Motor neuron (in vitro differentiated cells): ENCODE results near the gene GEMIN4. TPM values are rescaled to one million over a fixed set of nuclear protein-coding genes. Genes with fewer than 3 reads are reported as not detected.

Experiments
- ATAC-seq, 8 experiments: fragments of 200-7000 bp; cut with Tn5 transposase; replicated peaks in 6 of 8; 2 replicates each; pipeline ENCODE4 v1.8.0; 2021; ENCODE audit warnings: mild to moderate bottlenecking in 8 of 8, moderate library complexity in 8 of 8
- H3K27ac ChIP-seq, 2 donors: fragments of 250-450 bp; sonication (Bioruptor Pico); 2 replicates each; pipeline ENCODE4 v1.9.0; 2021; ENCODE audit warnings: antibody characterized with exemption in 2 of 2, mild to moderate bottlenecking in 2 of 2, moderate library complexity in 1 of 2
- H3K4me1 ChIP-seq, 2 donors: fragments of 250-450 bp; sonication (Bioruptor Pico); replicated peaks in 1 of 2; 2 replicates each; pipeline ENCODE4 v1.6.1; 2021; ENCODE audit warnings: antibody characterized with exemption in 2 of 2, mild to moderate bottlenecking in 2 of 2, moderate library complexity in 1 of 2
- H3K4me3 ChIP-seq, 5 donors: fragments of 250-450 bp; sonication (Bioruptor Pico); 2 replicates each; pipeline ENCODE4 v1.9.0; 2021; ENCODE audit warnings: antibody characterized with exemption in 5 of 5, mild to moderate bottlenecking in 5 of 5, moderate library complexity in 4 of 5
- WGBS, 10 experiments: fragments of 450-650 bp; shearing (Covaris generic); methylation state at CpG; one replicate each; pipeline ENCODE4 v1.0.0; 2022; 5-methylcytosine and 5-hydroxymethylcytosine counted together
- in situ Hi-C, 9 experiments: fragments of 400-800 bp; cut with MboI; loops; one replicate each; pipeline ENCODE4 v1.15.0; 2021; ENCODE audit warnings: low sequenced_read_pairs in 9 of 9, low pct_unique_long_range_greater_than_20kb in 2 of 9; ENCODE audit not compliant: unreplicated experiment in 9 of 9
- total RNA-seq, 8 experiments: library from RNA; unstranded; fragments of 300-600 nt; gene quantifications; 2 replicates each; pipeline versions ENCODE4 v1.2.3 to v1.2.4, GENCODE V29; 2022

The GEMIN4 gene
- total RNA-seq, 8 experiments from 2014 or later = 8.6 to 27.9 (median 12.6) TPM

DNA sequence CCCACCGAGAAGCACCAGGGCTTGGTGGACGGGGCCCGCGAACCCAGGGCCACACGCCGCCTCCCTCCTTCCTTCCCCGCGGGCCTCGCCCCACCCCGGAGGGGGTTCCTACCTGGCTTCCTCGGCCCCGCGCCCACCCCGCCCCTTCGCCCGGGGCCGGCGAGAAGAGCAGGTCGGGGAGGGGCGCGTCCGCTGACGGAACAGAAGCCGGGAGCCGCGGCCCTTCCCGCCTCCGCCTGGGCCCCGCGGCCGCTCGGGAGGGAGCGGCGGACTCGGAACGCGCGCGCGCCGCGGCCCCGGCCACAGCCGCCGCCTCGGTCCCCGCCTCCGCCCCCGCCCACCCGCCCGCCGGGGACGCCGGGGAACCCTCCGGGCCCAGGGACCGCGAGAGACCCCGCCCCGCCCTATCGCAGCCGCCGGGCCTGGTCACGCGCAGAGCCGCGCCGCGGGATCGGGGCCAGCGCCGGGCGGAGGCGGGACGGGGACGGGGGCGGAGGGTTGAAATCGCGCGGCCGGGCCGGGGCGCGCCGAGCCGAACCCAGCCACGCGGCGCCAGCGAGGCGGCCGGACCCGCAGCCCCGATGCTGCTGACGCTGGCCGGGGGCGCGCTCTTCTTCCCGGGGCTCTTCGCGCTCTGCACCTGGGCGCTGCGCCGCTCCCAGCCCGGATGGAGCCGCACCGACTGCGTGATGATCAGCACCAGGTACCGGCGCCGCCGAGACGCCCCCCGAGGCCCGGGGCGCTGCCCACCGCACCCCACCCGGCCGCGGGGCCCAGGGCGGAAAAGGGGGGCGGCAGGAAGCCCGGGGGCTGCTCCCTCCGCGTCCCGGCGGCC, 19.8 kb downstream of the GEMIN4 start, which contains the start of gene TLCD3A:
TLCD3A (plus strand) TSS at position 530 of the 835 bp plus-strand sequence; CDS start at position 582, 52 bp downstream.
- Histone ChIP-seq H3K4me3 (peak within 1 kb of the TSS; percentile 68 to 92 (median 82)), H3K27ac (peak within 1 kb of the TSS; percentile 73 to 84), H3K4me1 (peaks cover 6 to 7% of the 10 kb centered on the region in 2 donors)
- WGBS, 10 experiments = no CpG with 5 or more reads among the region's 126 CpGs
- in situ Hi-C loops = no loop called here
- ATAC-seq = peak; percentile 75 to 87 (median 84)

DNA sequence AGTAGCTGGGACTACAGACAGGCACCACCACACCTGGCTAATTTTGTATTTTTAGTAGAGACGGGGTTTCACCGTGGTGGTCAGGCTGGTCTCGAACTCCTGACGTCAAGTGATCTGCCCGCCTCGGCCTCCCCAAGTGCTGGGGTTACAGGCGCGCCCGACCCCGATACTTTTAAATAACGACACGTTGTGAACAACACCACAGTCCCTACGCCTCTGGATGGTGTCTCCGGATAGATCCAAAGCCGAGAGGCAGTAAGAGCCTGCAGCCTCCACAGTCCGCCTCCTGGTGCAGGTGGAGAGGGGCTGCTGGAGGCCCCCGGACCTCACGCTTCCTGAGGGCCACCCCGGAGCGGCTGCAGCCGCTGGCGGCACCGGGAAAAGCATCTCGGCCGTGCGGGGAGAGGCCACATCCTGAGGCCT, 20.4 kb downstream of the GEMIN4 start:
- peak overlapping the region; percentile 73 to 84 for H3K27ac ChIP-seq
- 0 to 18% (median 0%) methylated on average over 3 to 5 of the region's 26 CpGs; no CpG with 5 or more reads in 7 of the 10 experiments for WGBS, 10 experiments
- H3K4me1 ChIP-seq = peaks cover 6 to 7% of the 10 kb centered on the region in 2 donors
- in situ Hi-C loops = no loop called here
- ATAC-seq = no peak
- peak overlapping the region; percentile 68 to 92 (median 82) for H3K4me3 ChIP-seq

- WGBS, 10 experiments = 78 to 100% (median 92%) methylated on average over 1 to 5 of the region's 5 CpGs
- H3K27ac ChIP-seq = no peak overlapping the region
- H3K4me3 ChIP-seq = no peak overlapping the region
- in situ Hi-C loops = no loop called here
- H3K4me1 ChIP-seq = peaks cover 3 to 9% of the 10 kb centered on the region in 2 donors
- ATAC-seq = no peak
Observed at GRCh38 chr17:728911-729310, 23.2 kb downstream of the GEMIN4 start.

DNA sequence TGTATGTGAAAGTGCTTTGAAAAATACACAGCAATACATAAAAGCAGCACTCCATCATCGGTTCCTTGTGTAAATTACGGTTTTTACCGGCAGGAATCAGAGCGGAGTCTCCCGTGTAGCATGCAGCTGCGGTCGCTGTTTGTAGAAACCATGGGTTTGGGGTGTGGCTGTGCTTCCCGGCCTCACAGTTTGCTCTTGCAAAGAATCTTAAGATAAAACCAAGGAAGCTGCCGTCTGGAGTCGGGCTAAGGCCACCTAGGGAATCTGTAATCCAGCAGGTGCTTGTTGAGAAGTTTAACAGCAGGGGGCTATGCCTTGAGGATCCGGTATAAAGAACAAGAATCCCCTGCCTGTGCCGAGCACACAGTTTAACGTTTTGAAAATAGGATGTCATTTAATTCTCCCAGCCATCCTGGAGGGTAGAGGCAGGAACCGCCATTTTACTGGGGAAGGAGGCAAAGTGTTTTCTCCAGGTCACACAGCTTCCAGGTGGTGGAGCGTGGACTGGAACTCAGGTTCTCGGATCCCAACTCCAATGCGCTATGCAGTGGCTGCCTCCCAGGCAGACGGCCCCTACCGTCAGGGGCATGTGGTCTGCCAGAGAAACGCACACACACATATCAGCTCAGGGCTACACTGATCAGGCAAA, 25.7 kb downstream of the GEMIN4 start:
- Histone ChIP-seq H3K27ac (no peak overlapping the region), H3K4me3 (no peak overlapping the region), H3K4me1 (peaks cover 0 to 4% of the 10 kb centered on the region in 2 donors)
- in situ Hi-C loops = no loop called here
- WGBS, 10 experiments = 25 to 88% (median 43%) methylated on average over 2 to 12 of the region's 20 CpGs; no CpG with 5 or more reads in 1 of the 10 experiments
- peak in 1 of 8 experiments; percentile 21 for ATAC-seq

DNA sequence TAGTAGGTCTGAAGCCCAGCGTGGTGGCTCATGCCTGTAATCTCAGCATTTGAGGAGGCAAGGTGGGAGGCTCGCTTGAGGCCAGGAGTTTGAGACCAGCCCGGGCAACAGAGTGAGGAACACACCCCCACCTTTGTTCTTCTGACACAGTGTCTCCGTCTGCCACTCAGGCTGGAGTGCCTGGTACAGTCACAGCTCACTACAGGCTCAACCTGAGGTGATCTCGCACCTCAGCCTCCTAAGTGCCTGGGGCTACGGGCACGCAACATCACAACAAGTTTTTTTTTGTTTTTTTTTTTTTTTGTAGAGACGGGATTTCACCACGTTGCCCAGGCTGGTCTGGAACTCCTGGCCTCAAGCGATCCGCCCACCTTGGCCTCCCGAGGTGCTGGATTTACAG, 26.3 kb downstream of the GEMIN4 start:
- peaks cover 0 to 4% of the 10 kb centered on the region in 2 donors for H3K4me1 ChIP-seq
- ATAC-seq = no peak
- in situ Hi-C loops = no loop called here
- no peak overlapping the region for H3K4me3 ChIP-seq
- WGBS, 10 experiments = 72 to 100% (median 79%) methylated on average over 1 to 10 of the region's 12 CpGs; no CpG with 5 or more reads in 4 of the 10 experiments
- H3K27ac ChIP-seq = no peak overlapping the region

DNA sequence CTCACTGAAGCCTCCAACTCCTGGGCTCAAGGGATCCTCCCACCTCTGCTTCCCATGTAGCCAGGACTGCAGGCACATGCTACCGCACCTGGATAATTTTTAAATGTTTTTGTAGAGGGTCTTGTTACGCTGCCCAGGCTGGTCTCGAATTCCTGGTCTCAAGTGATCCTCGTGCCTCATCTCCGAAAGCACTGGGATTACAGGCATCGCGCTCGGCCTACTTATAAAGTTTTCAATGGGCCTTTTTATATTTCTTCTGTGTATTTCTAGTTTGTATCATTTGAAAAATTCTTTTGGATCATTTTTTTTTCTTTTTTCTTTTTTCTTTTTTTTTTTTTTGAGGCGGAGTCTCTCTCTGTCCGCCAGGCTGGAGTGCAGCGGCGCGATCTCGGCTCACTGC, 27.0 kb downstream of the GEMIN4 start:
- Histone ChIP-seq H3K4me3 (no peak overlapping the region), H3K27ac (no peak overlapping the region), H3K4me1 (peaks cover 0 to 4% of the 10 kb centered on the region in 2 donors)
- 94 to 100% (median 99%) methylated on average over 2 to 14 of the region's 14 CpGs for WGBS, 10 experiments
- in situ Hi-C loops = no loop called here
- ATAC-seq = no peak

DNA sequence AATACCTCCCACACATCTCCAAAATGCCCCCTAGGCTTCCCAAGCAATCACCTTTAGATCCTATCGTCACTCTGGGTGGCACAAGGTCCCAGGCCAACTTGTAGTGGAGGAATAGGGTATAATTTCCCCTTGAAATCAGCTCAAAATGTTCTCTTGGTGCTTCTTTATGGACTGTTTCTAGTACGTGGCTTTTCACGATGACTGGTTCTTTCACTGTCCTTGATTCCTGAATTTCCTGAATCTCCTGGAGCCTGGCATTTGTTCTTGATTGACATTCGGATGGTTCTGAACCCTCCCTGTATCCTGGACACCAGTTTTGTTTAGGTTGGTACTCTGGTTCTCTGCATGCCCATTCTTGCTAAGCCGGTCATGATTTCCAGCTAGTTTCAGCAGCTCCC, 30.5 kb downstream of the GEMIN4 start:
- peaks cover 9 to 11% of the 10 kb centered on the region in 2 donors for H3K4me1 ChIP-seq
- no peak overlapping the region for H3K27ac ChIP-seq
- in situ Hi-C loops = no loop called here
- H3K4me3 ChIP-seq = no peak overlapping the region
- WGBS, 10 experiments = 60 to 96% (median 72%) methylated on average over 1 to 5 of the region's 5 CpGs; no CpG with 5 or more reads in 2 of the 10 experiments
- ATAC-seq = no peak

GRCh38 chr17:720706-721539, 31.1 kb downstream of the GEMIN4 start:
- 60 to 93% (median 81%) methylated on average over 3 to 13 of the region's 13 CpGs for WGBS, 10 experiments
- no peak for ATAC-seq
- in situ Hi-C loops = no loop called here
- no peak overlapping the region for H3K27ac ChIP-seq
- H3K4me1 ChIP-seq = peaks cover 6 to 16% of the 10 kb centered on the region in 2 donors
- H3K4me3 ChIP-seq = no peak overlapping the region

DNA sequence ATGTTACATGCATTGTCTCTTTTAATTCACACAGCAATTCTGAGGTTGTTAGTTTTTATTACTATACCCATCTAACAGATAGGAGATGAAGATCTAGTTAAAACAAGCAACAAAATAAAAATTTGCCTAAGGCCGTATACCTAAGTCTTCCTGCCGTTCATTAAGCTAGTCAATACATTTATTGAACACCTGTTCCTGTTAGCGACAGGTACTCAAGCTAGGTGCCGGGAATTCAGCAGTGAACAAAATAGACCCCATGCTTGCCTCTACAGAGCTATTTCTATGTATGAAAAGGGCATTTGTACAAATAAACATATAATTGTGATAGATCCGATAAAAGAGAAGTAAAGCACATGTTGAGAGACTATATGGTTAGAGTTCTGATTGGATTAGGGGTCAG, 34.0 kb downstream of the GEMIN4 start:
- peaks cover 11 to 24% of the 10 kb centered on the region in 2 donors for H3K4me1 ChIP-seq
- in situ Hi-C loops = no loop called here
- WGBS, 10 experiments = 84 to 100% (median 97%) methylated on average over 1 to 5 of the region's 5 CpGs

DNA sequence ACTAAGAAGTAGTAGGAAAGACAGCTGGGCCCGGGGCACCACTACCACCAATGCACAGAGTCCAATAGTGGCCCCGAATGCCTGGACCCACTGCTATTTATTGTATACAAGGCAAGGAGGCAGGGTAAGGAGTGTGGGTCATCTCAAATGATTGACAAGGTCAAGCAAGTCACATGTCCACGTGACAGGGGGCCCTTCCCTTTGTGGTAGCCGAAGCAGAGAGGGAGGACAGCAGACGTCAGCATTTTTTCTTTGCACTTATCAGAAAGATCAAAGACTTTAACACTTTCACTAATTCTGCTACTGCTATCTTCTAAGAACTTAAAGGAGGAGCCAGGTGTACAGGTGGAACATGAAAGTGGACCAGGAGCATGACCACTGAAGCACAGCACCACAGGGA, 43.9 kb downstream of the GEMIN4 start:
- WGBS, 10 experiments = 20 to 100% (median 83%) methylated on average over 1 to 4 of the region's 5 CpGs; no CpG with 5 or more reads in 3 of the 10 experiments
- Histone ChIP-seq H3K27ac (no peak overlapping the region), H3K4me3 (no peak overlapping the region), H3K4me1 (peaks cover 0 to 3% of the 10 kb centered on the region in 2 donors)
- no peak for ATAC-seq
- in situ Hi-C loops = no loop called here

More for the DNA sequence above, 34.0 kb downstream of the GEMIN4 start:
- no peak overlapping the region for H3K4me3 ChIP-seq
- H3K27ac ChIP-seq = no peak overlapping the region
- ATAC-seq = no peak

GRCh38 chr17:705863-706262, 46.2 kb downstream of the GEMIN4 start:
- ATAC-seq = no peak
- no peaks in the 10 kb centered on the region for H3K4me1 ChIP-seq
- in situ Hi-C loops = no loop called here
- H3K27ac ChIP-seq = no peak overlapping the region
- 85 to 100% (median 98%) methylated on average over 1 to 6 of the region's 6 CpGs for WGBS, 10 experiments
- no peak overlapping the region for H3K4me3 ChIP-seq

DNA sequence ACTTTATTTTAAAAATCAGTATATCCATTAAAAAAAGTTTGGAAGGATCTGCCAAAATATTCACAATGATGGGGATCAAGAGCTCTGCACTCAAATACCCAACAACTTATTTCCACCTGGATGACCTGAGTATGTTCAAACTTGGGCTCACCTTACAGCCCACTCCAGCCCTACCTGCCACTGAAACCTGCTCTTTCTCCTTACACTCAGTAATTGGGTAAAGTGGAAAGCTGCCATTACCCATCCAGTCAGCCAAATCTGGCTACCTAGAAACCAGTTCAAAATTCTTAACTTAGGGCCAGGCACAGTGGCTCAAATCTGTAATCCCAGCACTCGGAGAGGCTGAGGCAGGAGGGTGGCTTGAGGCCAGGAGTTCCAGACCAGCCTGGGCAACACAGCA, 47.1 kb downstream of the GEMIN4 start:
- Histone ChIP-seq H3K4me1 (no peaks in the 10 kb centered on the region), H3K4me3 (no peak overlapping the region), H3K27ac (no peak overlapping the region)
- ATAC-seq = no peak
- 100% methylated on average over 1 of the region's 1 CpG; no CpG with 5 or more reads in 7 of the 10 experiments for WGBS, 10 experiments
- in situ Hi-C loops = no loop called here
